NCI-H1105 treated with DMSO at 0.1 percent for 48 hours (cell line): ENCODE data around the gene ESPNL.

Source experiments
- DNase-seq: peaks from one replicate; lab custom pipeline; 2025; lab: John Stamatoyannopoulos, UW

The ESPNL gene

GRCh38 chr2:238129166-238130010 lies 29.2 kb downstream of the ESPNL start:
- DNase-seq = no peak

GRCh38 chr2:238130111-238130695 lies 30.1 kb downstream of the ESPNL start:
- DNase-seq = no peak

GRCh38 chr2:238130696-238131628 lies 30.8 kb downstream of the ESPNL start:
- DNase-seq = no peak

GRCh38 chr2:238131761-238132462 lies 31.8 kb downstream of the ESPNL start:
- no peak for DNase-seq

- no peak for DNase-seq
Measured at GRCh38 chr2:238132463-238133450, 32.6 kb downstream of the ESPNL start.

- no peak for DNase-seq
Measured at GRCh38 chr2:238133499-238134392, 33.6 kb downstream of the ESPNL start.

GRCh38 chr2:238134393-238134785 lies 34.2 kb downstream of the ESPNL start:
- no peak for DNase-seq

- no peak for DNase-seq
Measured at GRCh38 chr2:238135601-238136150, 35.5 kb downstream of the ESPNL start.

GRCh38 chr2:238136820-238137537 lies 36.8 kb downstream of the ESPNL start:
- no peak for DNase-seq

GRCh38 chr2:238137885-238138284 lies 37.7 kb downstream of the ESPNL start:
- no peak for DNase-seq

GRCh38 chr2:238138331-238139195 lies 38.4 kb downstream of the ESPNL start, which contains the start of gene KLHL30:
Gene KLHL30, plus strand, starts transcription at chr2:238138668. Its CDS starts 2,087 bp downstream, at chr2:238140755.
- no peak for DNase-seq

GRCh38 chr2:238139196-238140039 lies 39.3 kb downstream of the ESPNL start:
- DNase-seq = no peak

- DNase-seq = no peak
Measured at GRCh38 chr2:238140040-238140439, 39.9 kb downstream of the ESPNL start.

GRCh38 chr2:238140721-238141540 lies 40.8 kb downstream of the ESPNL start:
- DNase-seq = no peak

GRCh38 chr2:238141541-238142318 lies 41.6 kb downstream of the ESPNL start:
- DNase-seq = no peak
